Stimulated activated CD8-positive, alpha-beta memory T cell treated with anti-CD3 and anti-CD28 coated beads, Interleukin-4, amount 100 ng/mL, for 48 hours (primary cell): Measurements from ENCODE around the gene IL21.

Experiments
- DNase-seq: peaks from one replicate; pipeline ENCODE4 v3.0.0-alpha.2; 2020

The IL21 gene

GRCh38 chr4:122632396-122633143, 11.7 kb upstream of the IL21 start:
- no peak for DNase-seq

DNA sequence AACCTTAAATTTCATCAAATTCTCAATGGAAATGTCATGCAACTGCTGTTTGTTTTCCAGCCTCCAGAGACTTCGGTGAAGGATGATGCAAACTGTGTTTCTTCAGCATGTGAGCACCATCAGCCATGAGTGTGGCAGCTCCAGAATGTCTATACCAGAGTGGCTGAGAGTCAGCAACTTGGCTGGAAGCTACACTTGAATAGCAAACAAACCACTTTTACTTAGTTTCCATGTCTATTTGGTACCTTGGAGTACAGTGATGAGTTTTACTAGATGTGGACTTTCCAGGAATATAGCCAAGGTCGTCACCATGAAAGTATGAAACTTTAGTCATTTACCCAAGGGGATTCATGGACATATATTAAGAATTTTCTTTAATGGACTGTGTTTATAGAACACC, 4.3 kb upstream of the IL21 start:
- no peak for DNase-seq

- no peak for DNase-seq
Measured at GRCh38 chr4:122624205-122624604, 3.3 kb upstream of the IL21 start.

- DNase-seq, result no peak
Measured at GRCh38 chr4:122623637-122624166, 2.8 kb upstream of the IL21 start.

DNA sequence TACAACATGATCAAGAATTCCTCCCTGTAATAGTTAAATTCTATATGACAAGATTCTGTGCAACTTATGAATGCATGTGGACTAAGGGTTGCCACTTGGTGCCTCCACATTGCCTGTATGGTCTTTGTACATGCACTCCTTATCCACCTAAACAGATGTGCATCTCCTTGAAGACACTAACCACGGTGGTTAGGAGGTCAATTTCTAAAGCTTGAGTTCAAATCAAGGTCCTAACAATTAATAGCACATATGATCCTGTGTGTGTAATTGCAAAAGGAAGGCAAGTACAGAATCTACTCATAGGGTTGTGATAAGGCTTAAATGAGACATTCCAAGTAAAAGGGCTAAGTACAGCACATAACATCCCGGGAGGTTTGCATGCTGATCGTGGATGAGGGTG, 1.5 kb upstream of the IL21 start:
- DNase-seq, result no peak

- no peak for DNase-seq
Measured at GRCh38 chr4:122619611-122620010, 1.3 kb downstream of the IL21 start.

GRCh38 chr4:122617597-122618593, 3.0 kb downstream of the IL21 start:
- no peak for DNase-seq

DNA sequence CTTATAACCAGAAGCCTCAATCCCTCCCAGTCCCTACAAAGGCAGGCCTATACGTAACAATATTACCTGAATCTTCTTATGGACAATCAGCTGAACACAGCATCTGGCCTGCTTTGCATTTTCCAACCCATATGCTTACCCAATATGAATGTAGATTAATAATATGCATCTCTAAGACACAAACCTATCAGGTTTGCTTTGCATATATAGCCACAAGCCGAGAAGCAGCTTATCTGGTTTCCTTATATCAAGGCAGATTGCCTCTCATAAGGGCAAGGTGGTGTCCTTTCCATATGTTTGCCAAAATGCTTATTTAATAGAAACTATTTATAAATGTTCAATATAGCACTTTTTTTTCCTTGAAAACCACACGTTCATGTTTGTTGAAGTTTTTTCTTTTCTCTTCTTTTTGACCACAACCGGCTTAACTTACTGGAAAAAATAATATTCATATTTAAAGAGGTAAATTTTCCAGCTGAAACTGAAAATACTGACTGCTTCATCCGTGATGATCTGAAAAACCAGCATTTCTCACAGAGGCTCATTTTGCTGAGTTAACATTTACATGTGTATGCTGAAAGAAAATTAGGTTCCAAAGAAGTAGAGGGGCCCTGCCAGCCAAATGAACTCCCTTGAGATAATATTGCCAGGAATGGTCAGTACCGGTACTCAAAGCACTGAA, 3.8 kb downstream of the IL21 start:
- no peak for DNase-seq

- no peak for DNase-seq
Measured at GRCh38 chr4:122614621-122615020, 6.2 kb downstream of the IL21 start.

DNA sequence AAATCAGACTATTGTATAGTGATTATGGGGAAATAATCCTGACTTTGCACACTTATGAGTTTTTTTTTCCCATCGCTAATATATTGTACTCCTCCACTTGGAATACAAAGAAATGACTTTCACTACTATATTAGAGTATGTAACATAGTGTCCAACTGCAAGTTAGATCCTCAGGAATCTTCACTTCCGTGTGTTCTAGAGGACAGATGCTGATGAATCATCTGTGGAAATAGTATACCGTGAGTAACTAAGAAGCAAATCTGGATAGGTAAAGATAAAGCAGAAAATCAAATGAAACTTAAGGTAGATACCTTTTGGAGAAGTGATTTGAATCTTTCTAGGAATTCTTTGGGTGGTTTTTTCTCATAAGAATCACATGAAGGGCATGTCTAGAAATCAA, 8.3 kb downstream of the IL21 start:
- DNase-seq, result no peak

- no peak for DNase-seq
Measured at GRCh38 chr4:122606364-122607043, 14.4 kb downstream of the IL21 start.

GRCh38 chr4:122604146-122604545, 16.7 kb downstream of the IL21 start:
- DNase-seq, result no peak

GRCh38 chr4:122603156-122603574, 17.7 kb downstream of the IL21 start:
- no peak for DNase-seq

- DNase-seq, result no peak
Measured at GRCh38 chr4:122602277-122603142, 18.4 kb downstream of the IL21 start.

DNA sequence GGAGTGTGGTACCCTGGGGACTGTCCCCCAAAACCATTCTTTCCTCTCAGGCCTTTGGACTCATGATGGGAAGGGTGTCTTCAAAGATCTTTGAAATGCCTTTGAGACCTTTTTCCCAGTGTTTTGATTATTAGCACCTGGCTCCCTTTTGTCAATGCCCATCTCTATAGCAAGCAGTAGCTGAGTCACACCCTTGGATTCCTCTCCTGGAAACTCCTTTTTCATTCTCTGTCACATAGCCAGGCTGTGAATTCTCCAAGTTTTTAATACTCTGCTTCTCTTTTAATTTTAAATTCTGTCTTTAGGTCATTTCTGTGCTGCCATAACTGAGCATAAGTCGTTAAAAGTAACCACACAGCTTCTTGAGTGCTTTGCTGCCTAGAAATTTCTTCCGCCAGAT, 29.7 kb downstream of the IL21 start:
- no peak for DNase-seq

- no peak for DNase-seq
Measured at GRCh38 chr4:122588453-122589238, 32.2 kb downstream of the IL21 start.

DNA sequence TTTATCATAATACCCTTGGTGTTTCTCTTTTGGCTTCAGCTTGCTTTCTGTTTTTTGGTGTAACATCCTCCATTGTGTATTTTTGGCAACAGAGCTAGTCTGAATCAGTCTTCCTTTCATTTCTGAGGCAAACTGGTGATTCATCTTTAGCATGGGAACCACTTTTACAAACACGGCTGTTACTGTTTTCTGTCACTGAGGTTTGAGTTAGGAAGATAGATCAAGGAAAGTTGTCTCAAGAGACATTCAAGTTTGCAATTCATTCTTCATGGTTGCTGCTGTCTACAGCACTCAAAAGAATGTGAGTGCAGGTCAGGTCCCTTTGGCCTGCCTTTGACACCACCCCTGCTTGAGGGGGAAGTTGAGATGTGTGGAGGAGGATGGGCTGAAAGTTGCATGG, 36.3 kb downstream of the IL21 start:
- DNase-seq, result no peak

DNA sequence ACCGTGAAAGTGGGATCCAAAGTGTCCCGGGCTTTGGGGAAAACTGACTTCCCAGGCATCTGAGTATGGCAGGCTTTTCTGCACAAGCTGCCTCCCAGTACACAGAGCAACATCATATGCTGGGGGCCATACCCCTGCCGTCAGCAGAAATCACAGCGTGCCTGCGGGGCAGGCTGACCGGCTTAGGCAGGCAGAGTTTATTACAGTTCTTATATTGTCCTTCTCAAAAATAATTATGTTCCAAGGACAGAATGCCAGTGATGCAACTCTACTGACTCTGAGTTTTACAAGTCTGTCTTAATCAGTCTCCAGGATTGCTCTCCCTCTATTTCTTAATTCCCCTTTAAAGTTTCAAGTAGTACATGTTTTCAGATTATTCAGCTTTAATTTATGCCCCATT, 37.0 kb downstream of the IL21 start:
- DNase-seq, result no peak

GRCh38 chr4:122577808-122578781, 42.8 kb downstream of the IL21 start:
- DNase-seq, result peak; percentile 82
